ENCODE results near the gene GALNT17.
"Not testable (repeated sequence)": the region's sequence is repeated elsewhere in the genome, so short reads cannot be mapped to it uniquely, and the experiment has no call there.

Gene GALNT17

DNA sequence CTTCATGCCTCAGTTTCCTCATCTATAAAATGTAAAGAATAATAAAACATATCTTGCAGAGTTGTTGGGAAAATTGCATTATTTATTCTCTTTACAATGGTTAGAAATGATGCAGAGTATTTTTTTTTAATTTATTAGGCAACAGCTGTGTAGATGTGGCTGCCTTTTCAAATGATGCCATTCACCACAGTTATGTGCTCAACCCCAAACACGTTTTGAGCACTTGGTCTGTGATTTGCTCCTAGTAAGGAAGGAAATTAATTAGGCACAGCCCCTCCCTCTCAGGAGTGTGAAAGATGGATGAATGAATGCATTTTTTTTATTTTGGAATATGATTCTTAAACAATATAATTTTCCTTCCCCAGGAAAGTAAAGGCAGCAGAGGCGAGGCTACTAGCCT, 575.1 kb downstream of the GALNT17 start:
- no peak for DNase-seq

DNA sequence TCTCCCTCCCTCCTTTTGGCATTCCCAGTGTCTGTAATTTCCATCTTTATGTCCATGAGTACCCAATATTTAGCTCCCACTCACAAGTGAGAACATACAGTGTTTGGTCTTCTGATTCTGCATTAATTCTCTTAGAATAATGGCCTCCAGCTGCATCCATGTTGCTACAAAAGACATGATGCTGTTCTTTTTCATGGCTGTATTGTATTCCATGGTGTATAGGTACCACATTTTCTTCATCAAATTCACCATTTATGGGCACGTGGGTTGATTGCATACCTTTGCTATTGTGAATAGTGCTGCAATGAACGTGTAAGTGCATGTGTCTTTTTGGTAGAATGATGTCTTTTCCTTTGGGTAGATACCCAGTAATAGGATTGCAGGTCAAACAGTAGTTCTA, 576.8 kb downstream of the GALNT17 start:
- DNase-seq: no peak

DNA sequence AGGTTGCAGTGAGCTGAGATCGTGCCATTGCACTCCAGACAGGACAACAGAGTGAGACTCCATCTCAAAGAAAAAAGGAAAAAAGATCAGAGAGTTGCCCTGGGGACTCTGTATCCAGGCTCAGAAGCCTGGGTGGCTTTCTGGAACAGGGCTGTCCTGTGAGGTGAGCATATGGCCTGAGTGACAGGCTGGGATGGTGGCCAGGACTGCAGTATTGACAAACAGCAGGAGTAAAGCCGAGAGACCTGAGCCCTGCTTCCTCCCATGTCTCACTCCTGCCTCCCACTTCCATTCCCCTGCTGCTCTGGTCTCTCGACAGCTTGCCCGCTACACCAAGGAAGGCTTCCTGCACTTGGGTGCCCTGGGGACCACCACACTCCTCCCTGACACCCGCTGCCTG, 578.5 kb downstream of the GALNT17 start:
- DNase-seq: no peak

DNA sequence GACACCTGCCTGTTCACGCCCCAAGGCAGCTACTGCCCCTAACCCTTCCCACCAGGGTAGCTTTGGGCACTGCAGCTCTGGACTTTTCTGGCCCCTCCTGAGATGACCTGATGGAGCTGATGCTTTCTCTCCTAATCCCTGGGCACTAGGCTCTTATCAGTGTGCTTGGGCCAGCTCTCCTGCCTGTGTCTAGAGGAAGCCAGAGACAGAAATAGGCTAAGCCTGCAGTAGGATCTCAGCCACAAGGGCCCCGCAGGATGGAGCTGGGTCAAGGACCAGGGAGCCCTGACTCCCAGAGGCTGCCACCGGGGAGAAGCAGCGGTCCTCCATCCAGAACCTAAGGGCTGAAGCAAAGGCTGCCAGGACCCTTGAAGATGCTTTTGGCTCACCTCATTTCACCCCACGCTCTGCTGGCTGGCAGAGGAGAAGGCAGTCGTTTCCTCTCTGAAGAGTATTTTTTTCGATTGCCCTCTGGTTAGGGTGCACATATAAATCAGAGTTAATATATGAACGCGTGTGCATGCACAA, 580.8 kb downstream of the GALNT17 start:
- DNase-seq: no peak

DNA sequence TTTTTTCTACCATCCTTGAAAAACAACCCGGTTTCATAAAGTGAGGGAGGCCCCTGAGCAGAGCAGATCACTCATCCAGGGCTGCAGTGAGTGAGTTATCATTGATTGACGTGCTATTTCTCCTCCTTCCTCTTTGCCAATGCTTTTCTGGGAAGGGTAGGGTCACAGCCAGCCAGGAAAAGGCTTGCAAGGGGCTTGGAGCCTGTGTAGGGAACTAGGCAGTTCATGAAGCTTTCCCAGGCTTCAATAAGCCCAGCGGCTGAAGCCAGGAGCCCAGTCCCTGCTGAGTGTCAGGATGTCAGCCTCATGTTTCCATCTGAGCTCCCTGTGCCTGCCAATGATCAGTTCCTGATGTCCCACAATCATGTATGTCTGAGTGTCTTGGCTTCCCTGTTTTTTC, 584.7 kb downstream of the GALNT17 start:
- no peak for DNase-seq

DNA sequence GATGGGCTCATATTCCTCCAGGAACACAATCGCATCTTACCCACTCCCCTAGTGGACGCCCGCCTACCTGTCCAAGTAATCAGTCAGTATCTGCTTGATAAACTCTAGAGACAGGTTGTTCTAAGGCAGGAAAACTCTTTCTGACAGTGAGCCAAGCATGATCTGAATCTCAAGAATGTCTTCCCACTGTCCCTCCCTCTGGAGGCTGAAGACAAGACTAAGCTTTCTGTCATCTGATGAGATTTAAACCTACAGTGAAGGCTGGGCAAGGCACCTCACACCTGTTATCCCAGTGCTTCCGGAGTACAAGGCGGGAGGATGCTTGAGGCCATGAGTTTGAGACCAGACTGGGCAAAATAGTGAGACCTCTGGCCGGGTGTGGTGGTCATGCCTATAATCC, 586.6 kb downstream of the GALNT17 start:
- DNase-seq: no peak

DNA sequence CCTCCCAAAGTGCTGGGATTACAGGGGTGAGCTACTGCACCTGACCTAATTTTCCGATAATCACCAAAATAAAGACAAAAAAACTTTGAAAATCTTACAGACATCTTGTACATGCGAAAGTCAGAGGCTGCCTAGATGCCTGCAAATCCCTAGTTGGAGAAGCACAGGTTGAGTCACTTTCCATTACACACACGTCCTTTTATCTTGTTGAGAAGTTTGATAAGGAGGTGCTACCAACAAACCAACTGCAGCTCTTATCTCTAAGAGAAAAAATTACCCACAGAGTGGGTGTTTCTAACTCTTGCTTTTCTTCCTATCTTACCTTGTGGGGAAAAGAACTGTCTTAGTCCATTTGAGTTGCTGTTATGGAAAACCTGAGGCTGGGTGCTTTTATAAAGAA, 589.8 kb downstream of the GALNT17 start:
- no peak for DNase-seq

DNA sequence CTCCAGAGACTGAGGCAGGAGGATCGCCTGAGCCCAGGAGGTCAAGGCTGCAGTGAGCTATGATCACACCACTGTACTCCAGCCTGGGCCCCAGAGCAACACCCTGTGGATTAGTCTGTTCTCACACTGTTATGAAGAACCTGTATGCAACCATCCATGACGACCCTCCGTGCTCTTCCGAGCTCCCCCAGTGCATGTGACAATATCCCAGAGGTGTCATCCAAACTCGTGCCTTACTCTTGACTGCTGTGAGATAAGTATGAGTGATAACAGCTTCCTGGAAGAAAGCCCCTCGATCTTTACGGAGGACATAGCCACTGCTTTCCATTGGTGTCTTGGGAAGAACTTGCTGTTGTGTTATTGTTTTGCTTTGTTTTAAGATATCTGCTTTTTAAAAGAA, 591.9 kb downstream of the GALNT17 start:
- DNase-seq: no peak

DNA sequence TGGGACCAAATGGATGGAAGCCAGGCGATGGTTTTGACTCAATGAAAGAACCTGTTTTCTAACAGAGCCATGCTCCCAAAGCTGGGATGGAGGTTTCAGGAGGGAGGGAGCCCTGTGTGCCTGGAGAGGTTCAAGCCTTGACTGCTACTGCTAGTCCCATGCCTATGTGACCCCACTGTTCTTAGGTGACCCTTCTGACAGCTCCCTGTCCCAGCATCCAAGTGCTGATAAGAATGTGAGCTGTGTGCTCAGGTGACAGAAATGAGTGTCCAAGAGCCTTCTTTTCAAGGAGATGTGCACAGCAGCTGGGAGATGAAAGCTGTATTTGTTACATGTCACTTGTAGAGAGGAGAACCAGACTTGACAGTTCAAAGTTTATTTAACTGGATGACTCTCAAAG, 595.4 kb downstream of the GALNT17 start:
- DNase-seq: no peak

DNA sequence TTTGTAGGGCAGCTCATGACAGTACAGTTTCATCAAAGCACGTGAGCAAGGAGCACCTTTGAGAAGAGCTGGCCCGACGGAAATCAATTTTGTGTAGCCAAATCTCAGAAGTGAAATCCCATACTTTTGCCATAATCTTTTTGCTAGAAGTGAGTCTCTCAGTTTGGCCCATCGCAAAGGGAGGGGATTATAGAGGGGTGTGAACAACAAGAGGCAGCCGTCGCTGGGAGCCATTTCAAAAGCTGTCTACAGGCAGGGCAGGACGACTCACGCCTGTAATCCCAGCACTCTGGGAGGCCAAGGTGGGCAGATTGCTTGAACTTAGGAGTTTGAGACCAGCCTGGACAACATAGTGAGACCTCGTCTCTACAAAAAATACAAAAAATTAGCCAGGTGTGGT, 599.8 kb downstream of the GALNT17 start:
- DNase-seq: no peak

DNA sequence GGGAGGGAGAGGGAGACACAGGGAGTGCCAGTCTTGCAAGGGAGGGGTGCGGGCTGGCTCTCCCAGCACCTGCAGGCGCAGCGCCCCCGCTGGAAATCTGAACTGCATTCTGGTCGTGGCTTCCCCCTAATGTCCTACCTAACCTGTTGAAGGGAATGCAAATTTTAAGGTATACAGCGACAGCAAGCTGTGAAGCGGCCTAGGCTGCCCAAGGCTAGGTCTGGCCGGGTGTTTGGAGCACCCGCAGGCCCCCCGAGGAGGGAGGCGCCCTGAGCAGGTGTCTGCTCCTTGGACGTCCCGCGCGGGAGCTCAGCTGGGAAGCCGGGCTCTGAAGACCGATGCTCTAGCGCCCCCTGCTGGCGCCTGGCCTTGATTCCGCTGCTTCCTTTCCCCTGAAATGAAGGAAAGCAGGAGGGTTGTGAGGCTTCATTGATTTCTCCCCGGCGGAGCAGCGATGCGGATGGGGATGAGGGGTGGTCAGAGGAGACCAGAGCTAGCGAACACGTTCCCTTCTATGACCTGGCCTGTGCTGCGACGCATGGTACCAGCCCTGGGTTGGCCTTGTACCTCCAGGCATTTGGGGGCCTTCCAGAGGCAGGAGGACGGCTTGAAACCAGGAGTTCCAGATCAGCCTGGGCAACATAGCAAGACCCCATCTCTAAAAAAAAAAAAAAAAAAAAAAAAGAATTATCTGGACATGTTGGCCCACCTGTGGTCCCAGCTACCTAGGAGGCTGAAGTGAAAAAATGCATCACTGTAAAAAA, 601.3 kb downstream of the GALNT17 start:
- DNase-seq: no peak

DNA sequence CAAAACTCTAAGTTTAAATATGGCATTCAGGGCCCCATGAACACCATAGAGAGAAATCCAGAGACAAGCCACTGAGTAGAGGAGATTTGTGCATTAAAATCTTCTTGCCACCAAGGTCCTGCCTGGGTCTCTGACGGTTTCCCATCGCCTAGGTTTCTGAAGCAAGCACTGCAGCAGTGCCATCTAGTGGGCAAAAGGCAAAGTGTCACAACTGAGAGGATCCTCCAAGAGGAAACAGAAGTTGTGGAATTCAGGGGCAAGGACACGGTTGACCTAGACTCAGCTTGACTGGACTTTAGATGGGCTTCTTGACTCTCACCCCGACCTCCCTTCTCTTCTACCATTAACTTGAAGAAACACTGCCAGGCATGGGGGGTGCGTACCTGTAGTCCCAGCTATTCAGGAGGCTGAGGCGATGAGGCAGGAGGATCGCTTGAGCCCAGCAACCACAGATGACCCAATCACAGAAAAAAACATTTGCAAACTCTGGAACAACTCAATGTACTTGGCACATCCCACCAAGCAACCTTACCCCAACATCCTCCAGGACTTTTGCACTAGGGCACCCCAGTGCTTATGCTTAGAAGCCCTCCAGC, 604.1 kb downstream of the GALNT17 start:
- DNase-seq: peak; percentile 22

DNA sequence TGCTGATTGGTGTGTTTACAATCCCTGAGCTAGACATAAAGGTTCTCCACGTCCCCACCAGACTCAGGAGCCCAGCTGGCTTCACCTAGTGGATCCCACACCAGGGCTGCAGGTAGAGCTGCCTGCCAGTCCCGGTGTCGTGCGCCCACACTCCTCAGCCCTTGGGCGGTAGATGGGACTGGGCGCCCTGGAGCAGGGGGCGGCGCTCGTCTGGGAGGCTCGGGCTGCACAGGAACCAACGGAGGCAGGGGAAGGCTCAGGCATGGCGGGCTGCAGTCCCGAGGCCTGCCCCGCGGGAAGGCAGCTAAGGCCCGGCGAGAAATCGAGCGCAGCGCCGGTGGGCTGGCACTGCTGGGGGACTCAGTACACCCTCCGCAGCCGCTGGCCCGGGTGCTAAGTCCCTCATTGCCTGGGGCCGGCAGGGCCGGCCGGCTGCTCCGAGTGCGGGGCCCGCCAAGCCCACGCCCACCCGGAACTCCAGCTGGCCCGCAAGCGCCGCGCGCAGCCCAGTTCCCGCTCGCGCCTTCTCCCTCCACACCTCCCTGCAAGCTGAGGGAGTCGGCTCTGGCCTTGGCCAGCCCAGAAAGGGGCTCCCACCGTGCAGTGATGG, 606.1 kb downstream of the GALNT17 start:
- not testable (repeated sequence) for DNase-seq

DNA sequence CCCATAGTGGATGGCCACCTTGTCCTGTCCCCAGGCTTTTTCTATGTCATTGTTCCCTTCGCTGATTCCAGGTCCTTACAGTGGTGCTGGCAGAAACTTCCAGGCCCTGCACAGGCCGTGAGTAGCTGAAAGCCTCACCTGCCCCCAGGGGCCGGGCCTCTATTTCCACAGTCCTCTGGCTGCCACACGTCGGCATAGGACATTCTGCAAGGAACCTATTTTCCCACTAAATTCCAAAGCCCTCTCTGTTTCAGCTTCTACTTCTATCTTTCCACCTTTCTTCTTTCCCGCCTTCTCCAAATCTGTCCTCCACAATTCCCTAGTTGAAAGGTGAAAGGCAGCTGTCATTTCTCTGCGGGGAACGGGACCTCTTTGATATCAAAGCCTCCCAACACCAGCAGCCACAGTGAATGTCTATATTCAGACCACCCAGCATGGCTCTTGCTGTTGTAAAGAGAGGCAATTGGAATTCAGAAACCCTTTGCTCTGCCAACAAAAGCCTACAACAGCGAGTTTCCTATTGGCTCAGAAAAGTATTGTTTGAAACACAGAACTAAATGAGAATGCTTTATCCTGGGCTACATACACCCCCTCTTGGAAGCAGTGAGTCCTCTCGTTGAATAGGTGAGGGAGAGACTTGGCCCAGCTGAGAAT, 607.7 kb downstream of the GALNT17 start:
- no peak for DNase-seq

DNA sequence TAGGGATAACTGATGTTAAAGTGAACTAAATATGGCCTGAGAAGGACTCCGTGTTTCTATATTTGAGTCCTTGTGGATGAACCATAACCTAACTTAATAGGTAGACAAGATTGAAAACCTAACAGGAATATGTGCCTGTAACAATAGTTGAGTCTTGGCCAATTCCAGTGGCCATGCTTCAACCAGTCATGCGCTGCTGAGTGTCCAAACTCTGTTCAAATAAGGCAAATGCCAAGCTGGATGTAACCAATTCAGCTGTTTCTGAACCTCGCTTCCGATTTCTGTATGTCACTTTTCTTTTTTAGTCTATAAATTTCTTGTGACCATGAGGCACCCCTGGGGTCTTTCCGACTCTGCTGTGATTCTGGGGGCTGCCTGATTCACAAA, 608.2 kb downstream of the GALNT17 start:
- DNase-seq: no peak

DNA sequence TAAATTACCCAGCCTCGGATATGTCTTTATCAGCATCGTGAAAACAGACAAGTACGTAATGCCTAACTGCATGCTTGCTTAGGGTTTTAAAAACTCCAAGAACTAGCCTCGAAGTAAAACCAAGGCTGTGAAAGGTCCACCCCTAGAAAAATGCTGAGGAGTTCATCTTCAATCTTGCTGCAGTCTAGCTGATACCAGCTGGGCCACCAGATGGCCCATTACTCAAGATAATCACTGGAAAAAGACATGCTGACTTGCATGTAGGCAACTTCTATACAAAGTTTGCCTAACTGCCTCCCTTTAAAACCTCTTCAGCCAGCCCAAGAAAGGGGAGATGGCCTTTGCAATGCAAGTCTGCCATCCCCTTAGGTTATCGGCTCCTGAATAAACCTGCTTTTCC, 614.1 kb downstream of the GALNT17 start:
- DNase-seq: no peak

DNA sequence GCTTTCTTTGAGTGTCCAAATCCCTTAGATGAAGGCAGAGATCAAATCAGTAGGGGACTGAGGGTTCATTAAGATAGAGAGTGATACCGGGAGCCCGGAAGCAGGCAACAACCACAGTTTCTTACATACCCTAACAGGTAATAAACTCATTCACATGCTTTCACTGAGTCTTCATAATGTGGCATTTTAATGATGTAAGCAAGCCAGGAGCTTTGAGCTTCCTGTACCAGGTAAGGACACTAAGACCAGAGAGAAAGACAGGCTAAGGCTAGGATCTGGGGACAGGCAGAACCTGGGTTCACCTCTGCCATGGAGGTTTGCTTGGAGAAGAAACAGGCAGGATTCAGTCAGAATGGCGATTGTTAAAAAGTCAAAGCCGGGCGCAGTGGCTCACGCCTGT, 618.3 kb downstream of the GALNT17 start:
- no peak for DNase-seq

DNA sequence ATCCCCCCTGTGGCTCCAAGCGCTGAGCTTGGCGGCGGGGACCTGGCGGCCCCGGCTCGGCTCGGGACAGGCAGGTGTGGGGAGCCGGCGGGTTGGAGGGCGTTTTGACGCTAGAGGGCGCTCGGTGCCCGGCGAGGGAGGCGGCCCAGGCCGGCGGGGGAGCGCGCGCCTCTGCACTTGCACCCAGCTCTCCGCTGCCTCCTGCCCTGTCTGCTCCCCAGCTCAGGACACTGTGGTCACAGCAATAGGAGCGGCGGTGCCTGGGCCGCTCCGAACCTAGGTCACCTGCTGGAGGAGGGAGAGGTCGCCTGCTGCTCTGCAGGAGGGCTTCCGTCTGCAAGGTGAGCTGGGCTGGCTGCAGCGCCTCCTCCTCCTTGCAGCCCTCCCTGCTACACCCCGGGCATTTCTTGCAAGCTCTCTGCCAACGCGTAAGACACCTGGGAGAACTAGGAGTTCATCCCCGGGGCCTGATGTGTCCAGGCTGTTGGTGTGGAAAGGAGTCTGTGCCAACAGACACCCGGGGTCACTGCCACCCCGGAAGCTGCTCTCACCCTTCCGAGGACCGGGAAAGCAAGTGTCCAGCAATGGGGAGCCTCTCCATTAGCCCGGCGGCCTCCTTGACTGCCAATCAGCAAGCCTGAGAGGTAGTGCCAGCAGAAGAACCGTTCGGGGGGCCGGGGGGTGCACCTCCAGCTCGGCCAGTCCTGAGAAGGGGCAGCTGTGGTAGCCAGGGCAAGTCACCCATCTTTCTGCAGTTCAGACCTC, 620.4 kb downstream of the GALNT17 start:
- no peak for DNase-seq

DNA sequence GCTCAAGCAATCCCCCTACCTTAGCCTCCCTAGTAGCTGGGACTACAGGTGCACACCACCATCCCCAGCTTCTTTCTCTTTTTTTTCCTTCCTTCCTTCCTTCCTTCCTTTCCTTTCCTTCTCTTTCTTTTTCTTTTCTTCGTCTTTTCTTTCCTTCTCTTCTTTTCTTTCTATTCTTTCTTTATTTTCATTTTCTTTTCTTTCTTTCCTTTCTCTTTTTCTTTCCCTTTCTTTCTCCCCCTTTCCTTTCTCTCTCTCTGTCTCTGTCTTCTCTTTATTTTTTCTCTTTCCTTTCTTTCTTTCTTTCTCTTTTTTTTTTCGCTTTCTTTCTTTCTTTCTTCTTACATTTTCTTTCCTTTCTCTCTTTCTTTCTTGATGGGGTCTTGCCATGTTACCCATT, 621.3 kb downstream of the GALNT17 start:
- no peak for DNase-seq

DNA sequence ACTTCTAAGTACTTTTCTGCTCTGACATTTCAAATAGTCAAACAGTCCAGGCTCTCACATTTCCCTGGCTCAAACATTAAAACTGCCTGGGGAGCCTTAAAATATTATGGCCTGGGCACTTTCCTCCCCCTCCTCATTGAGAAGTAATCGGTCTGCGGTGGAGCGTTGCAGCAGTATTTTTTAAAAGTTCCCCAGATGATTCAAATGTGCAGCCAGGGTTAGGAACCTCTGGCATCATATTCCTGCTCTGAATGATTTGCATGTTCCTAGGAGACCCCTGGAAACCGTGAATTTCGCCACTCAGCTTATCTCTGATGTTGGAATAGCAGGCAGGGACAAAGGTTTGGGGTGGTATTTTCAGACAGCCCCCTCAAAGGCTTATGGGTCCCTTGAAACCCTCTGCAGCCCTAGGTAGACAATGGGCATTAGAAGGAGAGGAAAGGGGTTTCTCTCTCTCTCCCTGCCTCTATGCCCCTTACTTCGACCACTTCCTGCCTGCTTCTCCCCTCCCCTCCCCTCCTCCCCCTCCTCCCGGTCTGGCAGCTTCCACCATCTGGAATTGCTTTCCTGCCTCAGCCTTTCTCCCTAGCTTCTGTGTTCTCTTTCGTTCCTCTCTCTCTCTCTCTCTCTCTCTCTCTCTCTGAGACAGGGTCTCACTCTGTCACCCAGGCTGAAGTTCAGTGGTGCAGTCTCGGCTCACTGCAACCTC, 622.2 kb downstream of the GALNT17 start:
- no peak for DNase-seq

DNA sequence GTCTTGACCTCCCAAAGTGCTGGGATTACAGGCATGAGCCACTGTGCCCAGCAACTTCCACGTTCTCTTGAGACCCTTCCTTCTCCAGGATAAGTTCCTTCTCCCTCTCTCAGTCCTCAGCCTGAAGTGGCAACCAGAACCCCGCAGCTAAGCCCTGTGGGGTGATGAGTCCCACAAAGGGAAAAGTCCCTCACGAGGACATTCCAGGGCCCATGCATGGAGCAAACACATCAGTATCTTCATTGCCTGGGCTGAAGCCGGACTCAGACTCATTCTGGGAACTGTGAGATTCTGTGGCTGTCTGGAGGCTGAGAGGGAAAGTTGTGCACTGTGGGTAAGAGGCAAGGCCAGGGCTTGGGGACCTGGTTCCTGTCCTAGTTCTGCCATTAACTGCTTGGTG, 622.9 kb downstream of the GALNT17 start:
- no peak for DNase-seq

DNA sequence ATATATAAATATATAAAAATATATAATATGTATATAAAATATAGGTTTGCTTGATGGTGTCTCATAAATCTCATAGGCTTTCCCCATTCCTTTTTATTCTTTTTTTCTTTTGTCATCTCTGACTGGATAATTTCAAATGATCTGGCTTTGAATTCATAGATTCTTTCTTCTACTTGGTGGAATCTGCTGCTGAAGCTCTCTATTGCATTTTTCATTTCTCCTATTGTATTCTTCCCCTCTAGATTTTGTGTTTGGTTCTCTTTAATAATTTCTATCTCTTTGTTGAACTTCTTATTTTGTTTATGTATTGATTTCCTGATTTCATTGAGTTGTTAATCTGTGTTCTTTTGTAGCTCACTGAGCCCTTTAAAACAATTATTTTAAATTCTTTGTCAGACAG, 629.4 kb downstream of the GALNT17 start:
- no peak for DNase-seq

Data from CD4-positive, alpha-beta T cell treated with Interleukin-4 for 4 hours (primary cell).